ENCODE data around the gene PRUNE2.

GRCh38 chr9:76626141-76626540 lies 279.8 kb downstream of the PRUNE2 start:
- TF ChIP-seq POLR2AphosphoS5 (IDR thresholded peaks at IDR 0.05; ENCODE audit: borderline replicate concordance, low read depth, low read length) (no peak), EZH2 (IDR thresholded peaks at IDR 0.05) (no peak)
